Tibial artery (tissue), 4 donors: ENCODE measurements around the gene PHKA2.

Source experiments
- DNase-seq, 2 donors: peaks; one replicate each; pipeline ENCODE4 v3.0.0-alpha.2; 2019
- H3K27ac ChIP-seq, 2 donors: fragments of 200-600 bp; sonication (generic) in 1 of 2; 1 replicate in 1 of 2; 2 replicates in 1 of 2; pipeline ENCODE4 v1.5.1; 2018 to 2019; ENCODE audit warnings: mild to moderate bottlenecking in 1 of 2
- H3K27me3 ChIP-seq, 2 donors: fragments of 200-600 bp; sonication (generic) in 1 of 2; one replicate each; pipeline versions ENCODE4 v1.5.1 to v1.6.0; 2016 to 2019
- H3K36me3 ChIP-seq, 3 donors: fragments of 200-600 bp; sonication (generic) in 2 of 3; one replicate each; pipeline ENCODE4 v1.5.1; 2016 to 2019; ENCODE audit warnings: mild to moderate bottlenecking in 2 of 3
- H3K4me1 ChIP-seq, 4 donors: fragments of 200-600 bp; sonication (generic) in 2 of 4; 1 replicate in 3 of 4; 2 replicates in 1 of 4; pipeline ENCODE4 v1.5.1; 2016 to 2019
- H3K4me3 ChIP-seq, 2 donors: fragments of 200-600 bp; sonication (generic) in 1 of 2; 1 replicate in 1 of 2; 2 replicates in 1 of 2; pipeline ENCODE4 v1.5.1; 2018 to 2019; ENCODE audit warnings: mild to moderate bottlenecking in 2 of 2
- H3K9me3 ChIP-seq, 3 donors: fragments of 200-600 bp; sonication (generic) in 1 of 3; one replicate each; pipeline ENCODE4 v1.5.1; 2016 to 2019
- CTCF ChIP-seq, 2 experiments: fragments of 200-600 bp in 1 of 2; fragments of 450-650 bp in 1 of 2; IDR thresholded peaks; one replicate each; pipeline ENCODE4 v1.5.1; 2017 to 2019; ENCODE audit warnings: antibody characterized with exemption in 2 of 2, mild to moderate bottlenecking in 1 of 2, moderate library complexity in 1 of 2
- intact Hi-C: fragments of 100-400 bp; cut with DNase I; formaldehyde crosslinking; loops from one replicate; pipeline ENCODE4 v1.15.0; 2023; ENCODE audit warnings: low total_unique reads

PHKA2 gene

GRCh38 chrX:18961686-18962085, 22.2 kb downstream of the PHKA2 start:
- Histone ChIP-seq H3K36me3 (no peaks in the 10 kb centered on the region), H3K27ac (no peak overlapping the region), H3K9me3 (peaks cover 0 to 3% (median 0%) of the 10 kb centered on the region in 3 donors), H3K4me3 (no peak overlapping the region), H3K4me1 (no peaks in the 10 kb centered on the region), H3K27me3 (no peaks in the 10 kb centered on the region)
- no peak for DNase-seq
- TF ChIP-seq CTCF (IDR thresholded peaks at IDR 0.05): no peak
- intact Hi-C loops: no loop called here

- Histone ChIP-seq H3K36me3 (no peaks in the 10 kb centered on the region), H3K27ac (no peak overlapping the region), H3K4me1 (no peaks in the 10 kb centered on the region), H3K27me3 (no peaks in the 10 kb centered on the region), H3K9me3 (peaks cover 0 to 3% (median 0%) of the 10 kb centered on the region in 3 donors), H3K4me3 (no peak overlapping the region)
- no peak for DNase-seq
- TF ChIP-seq CTCF (IDR thresholded peaks at IDR 0.05): no peak
- intact Hi-C loops: no loop called here
Observed at GRCh38 chrX:18956303-18957032, 27.4 kb downstream of the PHKA2 start.

- no peaks in the 10 kb centered on the region for H3K4me1 ChIP-seq
- H3K27me3 ChIP-seq: no peaks in the 10 kb centered on the region
- H3K9me3 ChIP-seq: peaks cover 0 to under 1% (median 0%) of the 10 kb centered on the region in 3 donors
- H3K27ac ChIP-seq: no peak overlapping the region
- no peak for TF ChIP-seq CTCF (IDR thresholded peaks at IDR 0.05)
- no peak for DNase-seq
- intact Hi-C loops: no loop called here
- peaks cover 0 to 8% (median 5%) of the 10 kb centered on the region in 3 donors for H3K36me3 ChIP-seq
- H3K4me3 ChIP-seq: no peak overlapping the region
Observed at GRCh38 chrX:18955676-18956075, 28.2 kb downstream of the PHKA2 start.

GRCh38 chrX:18951032-18951431, 32.9 kb downstream of the PHKA2 start:
- intact Hi-C loops: no loop called here
- H3K4me3 ChIP-seq: no peak overlapping the region
- DNase-seq: no peak
- H3K27me3 ChIP-seq: no peaks in the 10 kb centered on the region
- no peak for TF ChIP-seq CTCF (IDR thresholded peaks at IDR 0.05)
- no peaks in the 10 kb centered on the region for H3K4me1 ChIP-seq
- H3K36me3 ChIP-seq: peaks cover 0 to 19% (median 8%) of the 10 kb centered on the region in 3 donors
- H3K9me3 ChIP-seq: no peaks in the 10 kb centered on the region
- H3K27ac ChIP-seq: no peak overlapping the region

- Histone ChIP-seq H3K27ac (no peak overlapping the region), H3K27me3 (no peaks in the 10 kb centered on the region), H3K36me3 (peaks cover 0 to 19% (median 8%) of the 10 kb centered on the region in 3 donors), H3K4me1 (no peaks in the 10 kb centered on the region), H3K9me3 (no peaks in the 10 kb centered on the region), H3K4me3 (no peak overlapping the region)
- no peak for TF ChIP-seq CTCF (IDR thresholded peaks at IDR 0.05)
- intact Hi-C loops: no loop called here
- no peak for DNase-seq
Observed at GRCh38 chrX:18949944-18950301, 34.0 kb downstream of the PHKA2 start.
